NCI-H2171 treated with DMSO at 0.1 percent for 48 hours (cell line): ENCODE measurements around the gene LRMDA.

Experiments
- DNase-seq: peaks from one replicate; lab custom pipeline; 2025; lab: John Stamatoyannopoulos, UW

LRMDA gene

GRCh38 chr10:76305930-76306615 is 874.6 kb downstream of the LRMDA start:
- DNase-seq = no peak

- DNase-seq = no peak
Observed at GRCh38 chr10:76306856-76307255, 875.4 kb downstream of the LRMDA start.

GRCh38 chr10:76309070-76309469 is 877.6 kb downstream of the LRMDA start:
- DNase-seq = no peak

- no peak for DNase-seq
Observed at GRCh38 chr10:76309741-76310587, 878.5 kb downstream of the LRMDA start.

- DNase-seq = no peak
Observed at GRCh38 chr10:76310588-76311080, 879.2 kb downstream of the LRMDA start.

- peak; percentile 7 for DNase-seq
Observed at GRCh38 chr10:76311752-76312636, 880.6 kb downstream of the LRMDA start.

- no peak for DNase-seq
Observed at GRCh38 chr10:76315240-76315639, 883.8 kb downstream of the LRMDA start.

- DNase-seq = no peak
Observed at GRCh38 chr10:76316234-76316633, 884.8 kb downstream of the LRMDA start.

GRCh38 chr10:76317078-76317477 is 885.7 kb downstream of the LRMDA start:
- no peak for DNase-seq

- DNase-seq = no peak
Observed at GRCh38 chr10:76318211-76318610, 886.8 kb downstream of the LRMDA start.

GRCh38 chr10:76319661-76320060 is 888.2 kb downstream of the LRMDA start:
- no peak for DNase-seq

GRCh38 chr10:76324283-76324682 is 892.9 kb downstream of the LRMDA start:
- no peak for DNase-seq

GRCh38 chr10:76327441-76327840 is 896.0 kb downstream of the LRMDA start:
- no peak for DNase-seq

GRCh38 chr10:76328348-76328747 is 896.9 kb downstream of the LRMDA start:
- DNase-seq = no peak

GRCh38 chr10:76329891-76330575 is 898.6 kb downstream of the LRMDA start:
- DNase-seq = no peak

- DNase-seq = no peak
Observed at GRCh38 chr10:76331742-76332141, 900.3 kb downstream of the LRMDA start.

- peak; percentile 94 for DNase-seq
Observed at GRCh38 chr10:76333326-76333725, 901.9 kb downstream of the LRMDA start.

- DNase-seq = peak; percentile 78
Observed at GRCh38 chr10:76333796-76334195, 902.4 kb downstream of the LRMDA start.

GRCh38 chr10:76334255-76334654 is 902.8 kb downstream of the LRMDA start:
- no peak for DNase-seq

- DNase-seq = peak; percentile 1
Observed at GRCh38 chr10:76336213-76336963, 905.0 kb downstream of the LRMDA start.

- no peak for DNase-seq
Observed at GRCh38 chr10:76337641-76338040, 906.2 kb downstream of the LRMDA start.
